Sigmoid colon (tissue), 7 donors: ENCODE data around the gene ENKD1. TPM values are rescaled to one million over a fixed set of nuclear protein-coding genes. Genes with fewer than 3 reads are reported as not detected.
A peak's percentile ranks its signal among the peaks of the same experiment; 100 is the strongest.

Experiments used
- DNase-seq: peaks from one replicate; pipeline ENCODE4 v3.0.0-alpha.2; 2019
- H3K27ac ChIP-seq, 4 donors: fragments of 200-600 bp; sonication (generic); one replicate each; pipeline ENCODE4 v1.5.1; 2016 to 2019; ENCODE audit warnings: mild to moderate bottlenecking in 1 of 4
- H3K27me3 ChIP-seq, 3 donors: fragments of 200-600 bp; sonication (generic); one replicate each; pipeline ENCODE4 v1.5.1; 2019; ENCODE audit warnings: mild to moderate bottlenecking in 1 of 3
- H3K36me3 ChIP-seq, 4 donors: fragments of 200-600 bp; sonication (generic); one replicate each; pipeline ENCODE4 v1.5.1; 2016 to 2019
- H3K4me1 ChIP-seq, 4 donors: fragments of 200-600 bp; sonication (generic); one replicate each; pipeline ENCODE4 v1.5.1; 2017 to 2019
- H3K4me3 ChIP-seq, 4 donors: fragments of 200-600 bp; sonication (generic); one replicate each; pipeline ENCODE4 v1.5.1; 2017 to 2019; ENCODE audit warnings: mild to moderate bottlenecking in 2 of 4, moderate library complexity in 1 of 4
- H3K9me3 ChIP-seq, 4 donors: fragments of 200-600 bp in 3 of 4; sonication (generic) in 3 of 4; one replicate each; pipeline versions ENCODE4 v1.5.1 to v1.6.1; 2013 to 2019
- CTCF ChIP-seq, 4 experiments: fragments of 450-650 bp in 3 of 4; fragments of 200-600 bp in 1 of 4; IDR thresholded peaks; one replicate each; pipeline ENCODE4 v1.5.1; 2016 to 2019; ENCODE audit warnings: antibody characterized with exemption in 4 of 4, mild to moderate bottlenecking in 3 of 4, moderate library complexity in 2 of 4
- EP300 ChIP-seq, 4 donors: sonication (generic); formaldehyde crosslinking; IDR thresholded peaks; one replicate each; pipeline ENCODE4 v1.6.1; 2017; ENCODE audit warnings: antibody characterized with exemption in 4 of 4
- POLR2A ChIP-seq, 2 donors: fragments of 450-650 bp; IDR thresholded peaks; one replicate each; pipeline ENCODE4 v1.6.1; 2016; ENCODE audit warnings: antibody characterized with exemption in 2 of 2, mild to moderate bottlenecking in 2 of 2, moderate library complexity in 2 of 2
- POLR2AphosphoS5 ChIP-seq, 4 donors: sonication (generic); formaldehyde crosslinking; IDR thresholded peaks; one replicate each; pipeline ENCODE4 v1.6.1; 2017; ENCODE audit warnings: antibody characterized with exemption in 4 of 4
- WGBS, 2 donors: extraction: QIAGEN DNeasy Blood & Tissue Kit; methylation state at CpG; one replicate each; pipeline ENCODE4 v1.1.7; 2013; 5-methylcytosine and 5-hydroxymethylcytosine counted together
- intact Hi-C: fragments of 100-400 bp; cut with DNase I; formaldehyde crosslinking; loops from one replicate; pipeline ENCODE4 v1.15.1; 2023
- polyA plus RNA-seq, 3 donors: library from polyadenylated mRNA; stranded (reverse); fragments of 200-250 nt; gene quantifications; one replicate each; pipeline ENCODE4 v1.2.3, GENCODE V29; 2013
- total RNA-seq, 4 donors: library from RNA; depleted of rRNA; stranded (reverse); fragments of >200 nt; gene quantifications; one replicate each; pipeline ENCODE4 v1.1.0, GENCODE V29; 2016
- donor health status: healthy with polysubstance abuse.
- donor health status: Bipolar disorder and iron deficiency.
- donor health status: healthy.

ENKD1 gene
- total and polyA plus RNA-seq, 7 donors = 6.9 to 27.0 (median 21.0) TPM

DNA sequence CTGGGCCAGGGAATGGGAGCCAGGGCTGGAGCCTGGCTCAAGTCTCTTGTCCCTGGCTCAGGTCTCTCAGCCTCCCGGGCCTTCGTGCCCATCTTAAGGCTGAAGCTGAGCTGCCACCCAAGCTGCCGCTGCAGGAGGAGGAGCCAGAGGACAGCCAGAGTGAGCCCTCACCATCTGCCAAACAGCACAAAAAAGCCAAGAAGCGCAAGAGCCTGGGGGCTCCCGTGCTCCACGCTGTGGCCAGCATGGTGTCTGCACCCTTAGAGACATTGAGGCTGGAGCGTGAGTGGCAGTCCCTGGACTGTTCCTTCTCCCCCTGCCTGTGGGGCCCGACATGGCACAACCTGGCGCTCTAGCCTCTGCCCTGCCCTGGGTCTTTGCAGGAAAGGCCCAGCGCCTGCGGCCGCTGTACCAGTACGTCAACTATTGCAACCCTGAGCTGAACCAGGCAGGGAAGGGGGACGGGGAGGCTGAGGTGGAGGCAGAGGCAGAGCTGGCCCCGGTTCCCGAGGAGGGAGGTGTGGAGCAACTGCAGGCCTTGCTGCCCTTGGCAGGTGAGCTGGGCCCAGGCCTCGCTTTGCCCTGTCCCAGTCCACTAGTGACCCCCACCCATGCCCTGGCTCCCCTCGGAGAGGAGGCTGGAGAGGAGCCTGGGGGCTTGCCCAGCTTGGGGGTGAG is 1.4 kb upstream of the ENKD1 start:
- TF ChIP-seq POLR2AphosphoS5 (IDR thresholded peaks at IDR 0.05) (peak in 3 of 4 donors; percentile 60 to 71 (median 64)), CTCF (IDR thresholded peaks at IDR 0.05) (peak; percentile 80 to 90 (median 87)), EP300 (IDR thresholded peaks at IDR 0.05) (no peak), POLR2A (IDR thresholded peaks at IDR 0.05) (no peak)

GRCh38 chr16:67667453-67667816 is 885 bp upstream of the ENKD1 start:
- Histone ChIP-seq H3K27me3 (no peaks in the 10 kb centered on the region), H3K27ac (peak overlapping the region; percentile 91 to 95 (median 92)), H3K9me3 (no peaks in the 10 kb centered on the region), H3K4me3 (peak overlapping the region; percentile 76 to 99 (median 84)), H3K4me1 (peaks cover 0 to 32% (median 26%) of the 10 kb centered on the region in 4 donors), H3K36me3 (peaks cover 6 to 18% (median 7%) of the 10 kb centered on the region in 4 donors)
- intact Hi-C loops = loop anchor here (2.0 to 5.0 kb wide), 3 partner anchors 105 to 185 kb away; partner anchors contain the start of genes AGRP, ATP6V0D1 and CTCF
- TF ChIP-seq EP300 (IDR thresholded peaks at IDR 0.05) (no peak), POLR2A (IDR thresholded peaks at IDR 0.05) (no peak), POLR2AphosphoS5 (IDR thresholded peaks at IDR 0.05) (no peak), CTCF (IDR thresholded peaks at IDR 0.05) (no peak)
- no peak for DNase-seq
- 56 to 60% methylated on average over 10 of the region's 10 CpGs for WGBS, 2 donors

More for the DNA sequence above, 1.4 kb upstream of the ENKD1 start:
- DNase-seq = peak; percentile 95
- 20 to 23% methylated on average over 18 of the region's 18 CpGs for WGBS, 2 donors
- H3K27ac ChIP-seq = peak overlapping the region; percentile 91 to 95 (median 92)
- H3K9me3 ChIP-seq = no peaks in the 10 kb centered on the region
- intact Hi-C loops = loop anchor here (1.0 to 5.0 kb wide), 4 partner anchors 105 to 186 kb away; partner anchors contain the start of genes AGRP, ATP6V0D1 and CTCF
- H3K4me1 ChIP-seq = peaks cover 0 to 33% (median 28%) of the 10 kb centered on the region in 4 donors
- H3K27me3 ChIP-seq = no peaks in the 10 kb centered on the region
- H3K4me3 ChIP-seq = peak overlapping the region; percentile 76 to 99 (median 84)
- peaks cover 3 to 15% (median 5%) of the 10 kb centered on the region in 4 donors for H3K36me3 ChIP-seq

DNA sequence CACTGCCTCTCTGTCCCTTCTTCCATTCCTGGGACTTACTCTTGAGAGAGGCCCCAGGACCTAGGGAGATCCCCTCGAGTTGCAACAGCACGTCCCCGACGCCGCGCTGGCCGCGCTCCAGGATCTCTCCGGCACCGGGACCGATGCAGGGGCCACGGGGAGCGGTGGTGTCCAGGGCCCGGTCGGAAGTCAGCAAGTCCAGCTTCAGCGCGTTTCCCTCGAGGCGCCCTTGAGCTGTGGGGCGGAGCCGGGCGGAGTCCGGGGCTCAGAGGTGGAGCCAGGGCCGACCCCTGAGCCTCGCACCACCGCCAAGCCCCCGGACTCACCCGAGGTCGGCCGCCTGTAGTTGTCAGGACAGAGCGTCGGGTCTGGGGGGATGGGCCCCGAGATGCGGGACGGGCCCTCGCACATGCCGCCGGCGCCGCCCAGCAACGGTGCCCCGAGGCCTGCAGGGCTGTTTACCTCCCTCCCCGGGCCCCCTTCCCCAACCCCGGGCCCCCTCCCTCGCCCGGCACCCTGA is 458 bp downstream of the ENKD1 start:
- Histone ChIP-seq H3K27me3 (no peaks in the 10 kb centered on the region), H3K4me1 (peaks cover 0 to 38% (median 34%) of the 10 kb centered on the region in 4 donors), H3K9me3 (no peaks in the 10 kb centered on the region), H3K27ac (peak overlapping the region; percentile 91 to 95 (median 92)), H3K36me3 (peaks cover 6 to 18% (median 7%) of the 10 kb centered on the region in 4 donors), H3K4me3 (peak overlapping the region; percentile 76 to 99 (median 84))
- intact Hi-C loops = loop anchor here (2.0 to 5.0 kb wide), 3 partner anchors 103 to 184 kb away; partner anchors contain the start of genes AGRP, ATP6V0D1 and CTCF
- peak; percentile 78 for DNase-seq
- TF ChIP-seq POLR2A (IDR thresholded peaks at IDR 0.05) = no peak
- TF ChIP-seq POLR2AphosphoS5 (IDR thresholded peaks at IDR 0.05) = no peak
- TF ChIP-seq EP300 (IDR thresholded peaks at IDR 0.05) = no peak
- TF ChIP-seq CTCF (IDR thresholded peaks at IDR 0.05) = no peak
- 1 to 2% methylated on average over 46 of the region's 46 CpGs for WGBS, 2 donors

- H3K4me3 ChIP-seq = peak overlapping the region in 3 of 4 donors; percentile 77 to 99 (median 91)
- peaks cover 6 to 18% (median 7%) of the 10 kb centered on the region in 4 donors for H3K36me3 ChIP-seq
- DNase-seq = no peak
- peak overlapping the region in 1 of 4 donors; percentile 95 for H3K27ac ChIP-seq
- peaks cover 0 to 41% (median 37%) of the 10 kb centered on the region in 4 donors for H3K4me1 ChIP-seq
- no peak for TF ChIP-seq POLR2AphosphoS5 (IDR thresholded peaks at IDR 0.05)
- TF ChIP-seq POLR2A (IDR thresholded peaks at IDR 0.05) = no peak
- TF ChIP-seq EP300 (IDR thresholded peaks at IDR 0.05) = no peak
- no peak for TF ChIP-seq CTCF (IDR thresholded peaks at IDR 0.05)
- H3K27me3 ChIP-seq = no peaks in the 10 kb centered on the region
- intact Hi-C loops = loop anchor here (5.0 kb wide), 2 partner anchors 118 to 183 kb away; partner anchors contain the start of genes AGRP and ATP6V0D1
- WGBS, 2 donors = 70 to 77% methylated on average over 5 of the region's 5 CpGs
- no peaks in the 10 kb centered on the region for H3K9me3 ChIP-seq
Observed at GRCh38 chr16:67665598-67665997, 952 bp downstream of the ENKD1 start.
